Measurements from ENCODE around the gene ISLR. TPM values are rescaled to one million over a fixed set of nuclear protein-coding genes. Genes with fewer than 3 reads are reported as not detected.

ISLR gene
- total and polyA plus RNA-seq, 12 donors = 8.8 to 19.7 (median 13.2) TPM

GRCh38 chr15:74212494-74212893 is 39.0 kb downstream of the ISLR start:
- intact Hi-C loops (cut with DNase I) = no loop called here
- no peak for DNase-seq
- no peak for ATAC-seq
- H3K4me1 ChIP-seq = peaks cover 0 to 27% (median 4%) of the 10 kb centered on the region in 9 donors
- no peaks in the 10 kb centered on the region for H3K9me3 ChIP-seq
- H3K4me3 ChIP-seq = no peak overlapping the region
- peaks cover 0 to 4% (median 0%) of the 10 kb centered on the region in 7 donors for H3K27me3 ChIP-seq
- 90 to 92% methylated on average over 9 of the region's 9 CpGs for WGBS, 2 donors
- no peak for TF ChIP-seq CTCF (IDR thresholded peaks at IDR 0.05)
- H3K36me3 ChIP-seq = no peaks in the 10 kb centered on the region
- no peak overlapping the region for H3K27ac ChIP-seq

DNA sequence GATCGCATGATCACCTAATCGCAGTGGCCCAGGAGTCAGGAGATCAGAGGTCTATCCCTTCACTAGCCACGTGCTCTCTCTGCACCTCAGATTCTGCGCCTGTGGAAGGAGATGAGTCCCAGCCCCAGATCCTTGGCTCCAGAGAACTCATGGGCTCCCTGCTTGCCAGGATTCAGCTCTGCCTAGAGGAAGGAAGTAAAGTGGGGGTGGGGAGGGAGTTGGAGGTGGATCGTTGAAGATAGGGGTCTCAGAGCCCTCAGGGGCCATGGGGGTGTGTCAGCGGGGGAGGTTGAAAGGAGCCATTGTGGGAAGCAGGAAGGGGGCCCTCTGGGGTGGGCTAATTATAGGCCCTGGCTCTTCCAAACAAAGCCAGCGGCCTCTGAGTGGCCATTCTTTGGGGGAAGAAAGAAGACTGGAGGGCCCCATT is 40.4 kb downstream of the ISLR start:
- TF ChIP-seq CTCF (IDR thresholded peaks at IDR 0.05) = no peak
- no peaks in the 10 kb centered on the region for H3K36me3 ChIP-seq
- no peak overlapping the region for H3K4me3 ChIP-seq
- intact Hi-C loops (cut with DNase I) = no loop called here
- H3K27me3 ChIP-seq = peaks cover 0 to 11% (median 0%) of the 10 kb centered on the region in 7 donors
- peak overlapping the region in 1 of 10 donors; percentile 50 for H3K27ac ChIP-seq
- ATAC-seq (peak in 4 of 8 donors; percentile 15 to 45 (median 30)), DNase-seq (peak in 1 of 2 donors; percentile 13)
- no peaks in the 10 kb centered on the region for H3K9me3 ChIP-seq
- WGBS, 2 donors = 46 to 55% methylated on average over 7 of the region's 7 CpGs
- peaks cover 0 to 27% (median 4%) of the 10 kb centered on the region in 9 donors for H3K4me1 ChIP-seq

GRCh38 chr15:74214324-74215021 is 41.0 kb downstream of the ISLR start:
- peaks cover 0 to 26% (median 4%) of the 10 kb centered on the region in 9 donors for H3K4me1 ChIP-seq
- no peaks in the 10 kb centered on the region for H3K36me3 ChIP-seq
- H3K4me3 ChIP-seq = no peak overlapping the region
- intact Hi-C loops (cut with DNase I) = no loop called here
- peak overlapping the region in 1 of 10 donors; percentile 50 for H3K27ac ChIP-seq
- no peak for DNase-seq
- TF ChIP-seq CTCF (IDR thresholded peaks at IDR 0.05) = no peak
- H3K9me3 ChIP-seq = no peaks in the 10 kb centered on the region
- no peak for ATAC-seq
- WGBS, 2 donors = 76% methylated on average over 6 of the region's 6 CpGs
- peaks cover 0 to 11% (median 0%) of the 10 kb centered on the region in 7 donors for H3K27me3 ChIP-seq

GRCh38 chr15:74215958-74216357 is 42.4 kb downstream of the ISLR start:
- 94 to 96% methylated on average over 8 of the region's 8 CpGs for WGBS, 2 donors
- H3K27ac ChIP-seq = no peak overlapping the region
- intact Hi-C loops (cut with DNase I) = no loop called here
- H3K4me3 ChIP-seq = no peak overlapping the region
- H3K36me3 ChIP-seq = no peaks in the 10 kb centered on the region
- peaks cover 0 to 11% (median 0%) of the 10 kb centered on the region in 7 donors for H3K27me3 ChIP-seq
- H3K9me3 ChIP-seq = no peaks in the 10 kb centered on the region
- DNase-seq (no peak), ATAC-seq (no peak)
- no peak for TF ChIP-seq CTCF (IDR thresholded peaks at IDR 0.05)
- H3K4me1 ChIP-seq = peaks cover 0 to 15% (median 0%) of the 10 kb centered on the region in 9 donors

All from heart right ventricle (tissue), 16 donors.